ENCODE data around the gene CRELD2.
A peak's percentile ranks its signal among the peaks of the same experiment; 100 is the strongest.

CRELD2 gene

GRCh38 chr22:49929994-49930575, 11.7 kb downstream of the CRELD2 start:
- DNase-seq (ENCODE audit: low read depth in 3 of 3): no peak

- DNase-seq (ENCODE audit: low read depth in 3 of 3): no peak
Observed at GRCh38 chr22:49930596-49931412, 12.4 kb downstream of the CRELD2 start.

GRCh38 chr22:49933236-49934159, 15.1 kb downstream of the CRELD2 start:
- no peak for DNase-seq (ENCODE audit: low read depth in 3 of 3)

GRCh38 chr22:49934160-49934890, 15.9 kb downstream of the CRELD2 start:
- DNase-seq (ENCODE audit: low read depth in 3 of 3): no peak

GRCh38 chr22:49934891-49935557, 16.6 kb downstream of the CRELD2 start:
- peak; percentile 87 to 92 (median 92) for DNase-seq (ENCODE audit: low read depth in 3 of 3)

- peak in 1 of 3 experiments; percentile 43 for DNase-seq (ENCODE audit: low read depth in 3 of 3)
Observed at GRCh38 chr22:49935561-49935960, 17.1 kb downstream of the CRELD2 start.

- DNase-seq (ENCODE audit: low read depth in 3 of 3): peak; percentile 91 to 97 (median 96)
Observed at GRCh38 chr22:49936018-49936972, 17.9 kb downstream of the CRELD2 start.

- DNase-seq (ENCODE audit: low read depth in 3 of 3): no peak
Observed at GRCh38 chr22:49936973-49937757, 18.7 kb downstream of the CRELD2 start.

- no peak for DNase-seq (ENCODE audit: low read depth in 3 of 3)
Observed at GRCh38 chr22:49937758-49938564, 19.5 kb downstream of the CRELD2 start.

GRCh38 chr22:49938565-49939136, 20.2 kb downstream of the CRELD2 start:
- DNase-seq (ENCODE audit: low read depth in 3 of 3): no peak

- no peak for DNase-seq (ENCODE audit: low read depth in 3 of 3)
Observed at GRCh38 chr22:49941507-49942316, 23.3 kb downstream of the CRELD2 start.

GRCh38 chr22:49942565-49943404, 24.4 kb downstream of the CRELD2 start:
- DNase-seq (ENCODE audit: low read depth in 3 of 3): no peak

- no peak for DNase-seq (ENCODE audit: low read depth in 3 of 3)
Observed at GRCh38 chr22:49943405-49943765, 25.0 kb downstream of the CRELD2 start.

- DNase-seq (ENCODE audit: low read depth in 3 of 3): no peak
Observed at GRCh38 chr22:49943771-49944398, 25.5 kb downstream of the CRELD2 start.

GRCh38 chr22:49944399-49944891, 26.0 kb downstream of the CRELD2 start:
- no peak for DNase-seq (ENCODE audit: low read depth in 3 of 3)

Measured in stimulated activated CD4-positive, alpha-beta T cell treated with anti-CD3 and anti-CD28 coated beads, TNF-alpha, amount 100 ng/mL, for 4 hours (primary cell).